PC-3 (cell line): ENCODE data around the gene SORL1.

Source experiments
- EZH2 ChIP-seq: fragments of 300-600 bp; sonication (generic); IDR thresholded peaks from one replicate; pipeline ENCODE4 v1.6.1; 2017; ENCODE audit warnings: antibody characterized with exemption, mild to moderate bottlenecking, low read length; ENCODE audit not compliant: unreplicated experiment
- TF ChIP-seq, protein P1 (sequence below): fragments of 300-600 bp; sonication (generic); conservative IDR thresholded peaks from 2 replicates; pipeline ENCODE4 v1.5.1; 2017; ENCODE audit warnings: antibody characterized with exemption, low read depth, mild to moderate bottlenecking, low read length

DNA sequence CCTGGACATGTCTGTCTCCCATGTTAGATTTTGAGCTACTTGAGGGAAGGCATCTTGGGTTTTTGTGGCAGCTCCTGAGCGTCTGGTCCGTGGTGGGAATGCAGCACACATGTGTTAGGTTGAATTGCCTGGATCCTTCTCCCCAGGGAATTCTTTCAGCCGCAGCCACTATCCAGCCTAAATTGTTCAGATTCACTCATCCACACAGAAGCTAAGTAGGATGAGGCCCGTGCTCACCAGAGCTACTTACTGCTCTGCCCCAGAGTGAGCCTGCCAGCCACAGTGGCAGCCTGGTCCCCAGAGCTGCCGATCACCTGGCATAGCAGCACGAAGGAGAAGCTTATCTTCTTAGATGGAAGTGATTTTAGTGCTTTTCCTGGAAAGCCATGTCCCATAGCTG is 35.1 kb downstream of the SORL1 start:
- TF ChIP-seq, protein P1, sequence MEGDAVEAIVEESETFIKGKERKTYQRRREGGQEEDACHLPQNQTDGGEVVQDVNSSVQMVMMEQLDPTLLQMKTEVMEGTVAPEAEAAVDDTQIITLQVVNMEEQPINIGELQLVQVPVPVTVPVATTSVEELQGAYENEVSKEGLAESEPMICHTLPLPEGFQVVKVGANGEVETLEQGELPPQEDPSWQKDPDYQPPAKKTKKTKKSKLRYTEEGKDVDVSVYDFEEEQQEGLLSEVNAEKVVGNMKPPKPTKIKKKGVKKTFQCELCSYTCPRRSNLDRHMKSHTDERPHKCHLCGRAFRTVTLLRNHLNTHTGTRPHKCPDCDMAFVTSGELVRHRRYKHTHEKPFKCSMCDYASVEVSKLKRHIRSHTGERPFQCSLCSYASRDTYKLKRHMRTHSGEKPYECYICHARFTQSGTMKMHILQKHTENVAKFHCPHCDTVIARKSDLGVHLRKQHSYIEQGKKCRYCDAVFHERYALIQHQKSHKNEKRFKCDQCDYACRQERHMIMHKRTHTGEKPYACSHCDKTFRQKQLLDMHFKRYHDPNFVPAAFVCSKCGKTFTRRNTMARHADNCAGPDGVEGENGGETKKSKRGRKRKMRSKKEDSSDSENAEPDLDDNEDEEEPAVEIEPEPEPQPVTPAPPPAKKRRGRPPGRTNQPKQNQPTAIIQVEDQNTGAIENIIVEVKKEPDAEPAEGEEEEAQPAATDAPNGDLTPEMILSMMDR: no peak
- no peak for TF ChIP-seq EZH2
